Measurements from ENCODE around the gene UCHL3.
"Not testable (repeated sequence)": the region's sequence is repeated elsewhere in the genome, so short reads cannot be mapped to it uniquely, and the experiment has no call there.

UCHL3 gene

DNA sequence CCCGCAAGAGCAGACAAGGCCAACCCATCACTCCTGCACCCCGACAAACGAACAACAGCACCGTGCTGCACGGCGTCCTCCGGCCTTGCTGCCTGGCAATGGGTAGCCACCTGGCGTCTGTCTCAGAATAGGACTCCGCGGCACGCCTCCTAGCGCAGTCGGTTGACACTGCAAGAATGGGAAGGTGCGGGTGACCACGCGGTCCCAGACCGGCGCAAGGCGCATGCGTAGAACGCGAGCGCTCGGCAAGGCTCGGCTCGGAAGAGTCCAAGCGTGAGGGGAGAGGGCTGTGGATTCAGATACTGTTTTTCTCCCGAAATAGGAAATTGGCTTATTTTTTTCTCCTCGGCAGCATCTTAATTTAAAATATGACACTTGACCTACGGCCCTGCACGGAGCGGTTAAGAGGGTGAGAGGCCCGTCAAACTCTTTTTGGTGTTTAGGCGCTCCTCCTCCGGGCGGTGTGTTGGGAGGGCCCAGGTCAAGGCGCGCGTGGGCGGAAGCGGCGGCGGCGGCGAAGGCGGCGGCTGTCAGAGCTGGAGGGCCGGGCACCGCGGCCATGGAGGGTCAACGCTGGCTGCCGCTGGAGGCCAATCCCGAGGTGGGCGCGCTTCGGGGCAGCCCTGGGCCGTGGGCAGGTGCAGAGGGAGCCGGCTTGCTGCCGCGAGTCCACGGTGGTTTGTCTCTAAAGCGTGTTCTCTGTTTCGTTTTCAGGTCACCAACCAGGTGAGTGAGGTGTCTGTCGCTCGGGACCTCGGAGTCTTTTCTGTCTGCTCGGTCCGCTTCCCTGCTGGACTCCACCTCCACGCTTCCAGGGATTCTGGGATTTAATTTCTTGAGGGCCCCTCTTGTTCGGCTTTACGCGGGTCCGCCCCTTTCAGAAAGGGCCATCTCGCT is at the start of gene UCHL3:
UCHL3 (plus strand) TSS at position 530 of the 897 bp plus-strand sequence; CDS start at position 560, 30 bp downstream.
- DNase-seq = peak; percentile 92

DNA sequence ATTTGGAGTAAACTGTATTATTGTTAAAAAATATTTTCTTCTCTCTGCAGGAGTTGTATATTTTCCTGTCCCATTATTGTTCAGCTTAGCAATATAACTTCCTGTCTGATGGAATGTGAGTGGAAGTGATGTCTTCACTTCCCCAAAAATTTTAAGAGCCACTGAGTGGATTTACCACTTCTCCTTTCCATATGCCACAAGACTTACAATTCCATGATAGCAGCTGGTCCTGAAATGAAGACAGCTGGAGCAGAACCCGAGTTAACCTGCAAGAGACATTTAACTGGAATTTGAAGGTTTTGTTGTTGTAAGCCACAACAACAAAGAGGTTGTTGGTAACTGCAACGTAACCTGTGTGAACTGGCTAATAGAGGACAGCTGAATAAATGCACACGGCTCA is 44.3 kb upstream of the UCHL3 start:
- peak; percentile 99 for DNase-seq

DNA sequence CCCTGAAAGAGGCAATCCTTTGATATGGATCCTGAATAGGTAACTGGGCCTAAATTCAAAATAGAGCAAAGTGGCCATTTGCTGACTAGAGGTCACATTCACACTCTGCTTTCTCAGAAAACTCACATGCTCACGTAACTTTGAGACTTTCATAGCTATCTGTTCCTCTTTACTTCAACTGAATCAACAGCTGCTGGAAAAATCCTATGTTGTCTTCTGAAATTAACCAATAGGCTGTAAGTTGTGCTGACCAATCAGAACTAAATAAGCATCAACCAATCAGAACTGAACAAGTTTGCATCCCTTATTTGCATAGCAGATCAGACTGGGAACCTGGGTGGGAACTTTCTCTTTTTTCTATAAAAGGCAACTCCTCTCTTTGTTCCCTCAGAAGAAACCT is 43.6 kb upstream of the UCHL3 start:
- DNase-seq = peak; percentile 92

GRCh38 chr13:75507027-75508001 is 42.3 kb upstream of the UCHL3 start:
- DNase-seq = peak; percentile 94

DNA sequence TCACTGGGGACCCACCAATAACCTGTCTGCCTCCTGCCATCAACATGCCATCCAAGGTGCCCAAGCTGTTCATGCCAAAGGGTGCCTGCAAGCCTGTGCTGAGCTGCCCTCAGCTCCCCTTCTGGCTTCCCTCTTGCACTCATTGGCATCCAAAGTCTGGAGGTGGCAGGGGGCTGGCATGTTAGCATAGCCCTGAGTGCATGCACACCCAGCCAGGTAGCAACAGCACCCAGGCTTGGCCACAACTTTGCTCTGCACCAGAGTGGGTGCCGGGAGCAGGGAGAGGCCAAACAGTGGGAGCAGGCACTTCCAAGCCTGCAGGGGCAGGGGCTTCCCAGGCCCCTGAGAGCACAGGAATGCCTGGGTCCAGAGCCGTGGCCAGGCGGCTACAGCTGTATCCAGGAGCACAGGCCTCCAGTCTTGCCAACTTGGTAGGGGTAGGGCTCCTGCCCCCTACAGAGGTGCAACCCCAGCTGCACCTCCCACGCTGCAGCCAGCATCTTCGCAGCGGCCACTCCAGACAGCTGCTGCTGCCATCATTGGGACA is 41.5 kb upstream of the UCHL3 start:
- DNase-seq = no peak

DNA sequence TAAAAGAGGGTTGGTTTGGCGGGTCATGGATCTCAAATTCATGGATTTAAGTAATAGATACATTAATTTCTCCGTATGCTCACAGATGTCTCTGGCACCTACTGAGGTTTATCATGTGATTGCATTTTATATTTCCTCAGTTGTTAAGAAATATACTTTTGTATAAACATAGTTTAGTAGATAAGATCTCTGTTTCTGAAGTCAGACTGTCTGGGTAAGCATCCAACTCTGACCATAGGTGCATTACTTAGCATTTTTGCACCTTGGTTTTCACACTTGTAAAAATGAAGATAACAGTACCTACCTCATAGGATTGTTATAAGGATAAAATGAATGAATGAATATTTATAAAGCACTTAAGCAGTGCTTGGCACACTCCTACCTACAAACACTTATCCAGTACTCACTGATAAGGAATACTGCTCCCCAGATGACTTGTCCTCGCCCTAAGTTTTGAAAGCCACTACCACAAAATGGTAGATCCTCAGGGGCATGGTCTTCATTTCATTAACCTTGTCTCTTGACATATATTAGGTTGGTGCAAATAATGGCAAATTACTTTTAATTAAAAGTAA is 38.5 kb upstream of the UCHL3 start:
- peak; percentile 43 for DNase-seq

GRCh38 chr13:75512253-75512652 is 37.3 kb upstream of the UCHL3 start:
- DNase-seq = no peak

DNA sequence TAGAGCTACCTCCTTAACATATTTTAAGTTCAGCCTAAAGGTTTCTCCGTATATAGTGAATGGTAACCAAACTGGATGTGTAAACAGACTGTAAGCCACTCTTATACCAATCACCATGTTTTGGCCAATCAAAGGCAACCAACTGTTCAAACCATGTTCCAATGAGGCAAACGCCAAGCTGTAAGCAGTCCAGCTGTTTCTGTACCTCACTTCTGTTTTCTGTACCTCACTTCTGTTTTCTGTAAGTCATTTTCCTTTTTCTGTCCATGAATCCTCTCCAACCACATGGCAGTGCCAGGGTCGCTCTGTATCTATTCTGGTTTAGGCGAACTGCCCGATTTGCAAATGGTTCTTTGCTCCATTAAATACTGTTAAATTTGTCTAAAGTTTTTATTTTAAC is 36.3 kb upstream of the UCHL3 start:
- DNase-seq = no peak

DNA sequence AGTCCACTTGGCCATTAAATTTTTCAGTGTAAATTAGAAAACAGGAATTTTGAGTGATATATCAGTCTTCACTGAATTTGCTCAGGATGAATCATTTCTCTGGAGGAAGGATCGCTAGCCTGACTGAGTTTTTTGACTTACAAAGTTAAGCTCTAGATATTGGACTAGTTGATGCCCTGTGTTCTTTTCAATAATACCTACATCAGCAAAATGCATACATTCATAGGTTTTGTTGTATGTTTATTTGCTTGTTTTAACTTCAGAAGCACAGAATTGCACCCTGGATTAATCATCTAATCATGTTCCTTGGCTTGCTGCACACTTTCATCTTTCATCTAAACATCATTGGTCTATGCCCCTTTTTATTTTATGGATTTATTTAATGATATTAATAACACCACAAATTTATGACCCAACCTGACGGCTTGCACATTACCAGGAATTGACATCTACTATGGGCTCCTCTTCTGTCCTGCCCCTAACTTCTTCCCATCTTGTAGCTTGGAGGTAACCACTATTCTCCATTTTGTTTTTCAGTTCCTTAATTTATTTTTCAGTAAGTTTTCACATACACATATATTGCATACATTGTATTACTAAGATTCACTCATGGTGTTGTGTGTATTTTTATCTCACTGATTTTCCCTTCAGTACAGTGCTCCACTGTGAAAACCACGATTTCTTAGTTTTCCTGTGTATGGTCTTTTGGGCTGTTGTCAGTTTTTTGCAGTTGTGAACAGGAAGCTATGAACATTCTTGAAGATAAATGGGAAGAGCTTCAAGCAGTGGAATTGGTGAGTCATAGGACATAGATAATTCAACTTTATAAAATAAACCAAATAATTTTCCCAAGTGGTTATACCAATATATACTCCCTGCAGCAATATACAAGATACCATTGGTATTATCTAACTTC is 35.3 kb upstream of the UCHL3 start:
- peak; percentile 55 for DNase-seq

DNA sequence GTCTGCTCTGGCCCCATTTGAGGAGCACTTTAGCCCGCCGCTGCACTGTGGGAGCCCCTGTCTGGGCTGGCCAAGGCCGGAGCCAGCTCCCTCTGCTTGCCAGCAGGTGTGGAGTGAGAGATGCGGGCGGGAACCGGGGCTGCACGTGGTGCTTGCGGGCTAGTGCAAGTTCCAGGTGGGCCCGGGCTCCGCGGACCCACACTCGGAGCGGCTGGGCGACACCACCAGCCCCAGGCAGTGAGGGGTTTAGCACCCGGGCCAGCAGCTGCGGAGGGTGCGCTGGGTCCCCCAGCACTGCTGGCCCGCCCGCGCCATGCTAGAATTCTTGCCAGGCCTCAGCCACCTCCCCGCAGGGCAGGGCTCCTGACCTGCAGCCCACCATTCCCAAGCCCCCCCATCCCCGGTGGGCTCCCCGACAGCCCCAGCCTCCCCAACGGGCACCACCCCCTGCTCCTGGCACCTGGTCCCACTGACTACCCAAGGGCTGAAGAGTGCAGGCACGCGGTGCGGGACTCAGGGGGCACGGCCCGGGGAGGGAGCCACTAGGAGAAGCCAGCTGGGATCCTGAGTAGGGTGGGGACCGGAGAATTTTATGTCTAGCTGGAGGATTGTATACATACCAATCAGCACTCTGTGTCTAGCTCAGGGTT is 31.0 kb upstream of the UCHL3 start:
- DNase-seq = no peak

DNA sequence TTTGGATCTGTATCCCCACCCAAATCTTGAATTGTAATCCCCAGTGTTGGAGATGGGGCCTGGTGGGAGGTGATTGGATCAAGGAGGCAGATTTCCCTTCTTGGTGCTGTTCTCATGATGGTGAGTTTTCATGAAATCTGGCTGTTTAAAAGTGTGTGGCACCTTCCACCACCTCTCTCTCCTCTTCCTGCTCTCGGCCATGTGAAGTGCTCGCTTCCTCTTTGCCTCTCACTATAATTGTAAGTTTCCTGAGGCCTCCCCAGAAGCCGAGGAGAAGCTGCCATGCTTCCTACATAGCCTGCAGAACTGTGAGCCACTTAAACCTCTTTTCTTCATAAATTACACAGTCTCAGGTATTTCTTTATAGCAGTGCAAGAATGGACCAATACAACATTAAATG is 27.6 kb upstream of the UCHL3 start:
- DNase-seq = no peak

DNA sequence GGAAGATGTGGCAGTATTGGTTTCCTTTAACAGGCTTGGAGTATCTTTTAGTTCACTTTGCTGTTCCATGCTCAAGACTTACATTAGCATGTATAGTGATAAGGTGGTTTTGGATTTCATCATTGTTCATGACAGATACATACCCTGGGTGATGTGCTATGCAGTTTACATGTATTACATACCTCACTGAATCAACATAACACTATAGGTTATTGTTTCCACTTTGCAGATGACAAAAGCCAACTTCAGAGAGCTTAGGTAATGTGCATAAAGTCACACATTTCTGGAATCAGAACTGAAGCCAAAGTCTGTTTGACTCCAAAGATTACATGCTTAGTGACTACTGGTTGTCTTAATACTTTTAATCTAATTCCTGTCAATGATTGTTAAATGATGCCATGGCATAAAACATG is 19.0 kb upstream of the UCHL3 start:
- no peak for DNase-seq

DNA sequence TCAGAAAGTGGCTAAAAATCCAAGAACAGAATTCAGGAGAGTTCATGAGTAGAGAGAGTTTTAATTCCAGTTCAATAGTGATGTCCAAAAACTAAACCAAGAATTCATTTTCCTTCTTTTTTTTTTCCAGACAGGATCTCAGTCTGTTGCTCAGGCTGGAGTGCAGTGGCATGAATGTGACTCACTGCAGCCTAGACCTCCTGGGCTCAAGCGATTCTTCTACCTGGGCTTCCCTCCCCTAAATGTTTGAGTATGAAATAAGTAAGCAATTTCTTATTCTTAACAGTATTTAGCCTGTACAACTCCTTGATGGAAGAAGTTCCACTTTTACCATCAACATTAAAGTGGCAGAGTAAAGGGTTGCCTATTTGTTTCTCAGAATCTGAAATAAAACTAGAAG is 15.7 kb upstream of the UCHL3 start:
- DNase-seq = no peak

DNA sequence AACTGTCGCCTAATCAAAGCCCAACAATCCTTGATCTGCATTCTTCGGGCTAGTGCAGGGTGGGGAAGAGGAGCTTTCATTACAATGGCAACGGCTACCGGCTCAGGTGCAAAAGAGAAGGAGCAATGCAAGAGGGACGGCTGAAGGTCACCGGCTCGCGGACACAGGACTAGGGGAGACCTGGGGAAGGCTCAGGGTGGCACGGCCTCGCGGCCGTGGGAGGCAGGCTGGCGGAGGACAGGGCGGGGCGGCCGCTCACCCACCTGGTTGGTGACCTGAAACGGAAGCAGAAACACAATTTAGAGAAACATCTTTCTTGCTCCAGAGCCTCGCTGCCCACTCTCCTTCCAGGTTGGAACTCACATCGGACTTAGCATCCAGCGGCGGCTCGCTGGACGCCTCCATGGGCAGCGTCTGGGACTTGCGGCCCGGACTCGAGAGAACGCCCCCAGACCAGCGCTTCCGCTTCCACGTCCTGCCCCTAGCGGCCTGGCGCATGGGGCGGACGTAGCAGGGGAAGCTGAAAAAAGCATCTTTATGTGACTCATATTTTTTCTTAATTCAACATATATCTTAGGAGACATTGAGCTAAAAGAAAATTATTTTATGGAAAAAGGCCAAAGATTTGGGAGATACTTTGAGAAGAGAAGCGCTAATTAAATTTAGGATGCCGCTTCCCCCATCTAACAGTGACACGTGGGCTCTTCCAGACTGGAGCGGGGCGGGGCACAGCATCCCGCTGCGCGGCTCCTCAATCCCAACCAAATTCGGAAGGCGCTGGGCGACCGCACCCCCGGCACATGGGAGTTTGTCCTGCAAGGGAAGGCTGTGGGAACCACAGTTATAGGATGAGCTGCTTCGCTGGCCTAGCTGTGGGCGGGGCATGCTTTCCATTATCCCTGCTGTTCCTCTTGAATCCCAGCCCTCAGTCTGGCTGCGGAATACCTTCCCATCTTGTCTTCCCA is 11.9 kb upstream of the UCHL3 start, which contains the start of gene COMMD6:
COMMD6 (minus strand) TSS at position 441 of the 965 bp plus-strand sequence; CDS start at position 405, 36 bp downstream.
- peak; percentile 64 for DNase-seq

DNA sequence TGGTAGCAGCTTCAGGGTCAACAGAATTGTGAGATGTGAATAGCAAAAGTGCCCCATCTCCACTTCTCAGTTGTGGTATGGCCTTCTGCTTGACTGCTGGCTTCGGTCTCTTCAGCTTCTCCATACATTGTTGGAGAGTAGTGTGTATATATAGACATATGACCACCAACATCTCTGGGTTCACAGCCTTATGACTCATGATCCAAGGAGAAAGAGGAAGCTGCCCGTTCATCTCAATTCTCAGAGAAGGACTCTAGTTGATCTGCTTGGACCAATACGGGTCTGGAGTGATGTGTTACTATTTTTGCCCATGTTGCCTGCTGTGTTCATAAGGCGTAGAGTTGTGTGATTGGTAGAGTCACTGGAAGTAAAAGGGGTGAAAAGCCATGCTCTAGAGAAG is 8.3 kb upstream of the UCHL3 start:
- peak; percentile 61 for DNase-seq

GRCh38 chr13:75541961-75542360 is 7.6 kb upstream of the UCHL3 start:
- no peak for DNase-seq

DNA sequence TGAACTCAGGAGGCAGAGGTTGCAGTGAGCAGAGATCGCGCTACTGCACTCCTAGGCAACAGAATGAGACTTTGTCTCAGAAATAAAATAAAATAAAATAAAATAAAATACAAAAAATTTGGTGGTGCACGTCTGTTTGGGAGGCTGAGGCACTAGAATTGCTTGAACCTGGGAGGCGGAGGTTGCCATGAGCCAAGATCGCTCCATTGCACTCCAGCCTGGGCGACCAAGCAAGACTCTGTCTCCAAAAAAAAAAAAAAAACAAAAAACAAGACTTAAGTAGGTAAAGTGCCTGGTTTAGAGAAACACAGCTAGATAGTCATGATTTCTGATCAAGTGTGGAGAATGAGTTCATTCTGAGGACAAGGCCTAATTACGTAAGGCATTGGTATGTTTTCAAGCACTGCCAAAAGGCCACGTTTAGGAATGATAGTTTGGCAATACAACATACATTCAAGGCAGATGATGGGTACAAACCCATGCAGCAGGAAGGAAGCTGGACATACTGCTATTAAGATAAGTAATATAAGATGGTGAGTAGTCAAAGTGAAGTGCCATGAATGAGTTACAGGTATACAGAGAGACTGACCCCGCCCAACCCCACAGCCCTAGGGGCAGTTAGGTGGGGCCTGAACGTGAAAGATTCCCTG is 4.8 kb upstream of the UCHL3 start:
- peak; percentile 19 for DNase-seq

GRCh38 chr13:75545386-75545785 is 4.2 kb upstream of the UCHL3 start:
- DNase-seq = not testable (repeated sequence)

DNA sequence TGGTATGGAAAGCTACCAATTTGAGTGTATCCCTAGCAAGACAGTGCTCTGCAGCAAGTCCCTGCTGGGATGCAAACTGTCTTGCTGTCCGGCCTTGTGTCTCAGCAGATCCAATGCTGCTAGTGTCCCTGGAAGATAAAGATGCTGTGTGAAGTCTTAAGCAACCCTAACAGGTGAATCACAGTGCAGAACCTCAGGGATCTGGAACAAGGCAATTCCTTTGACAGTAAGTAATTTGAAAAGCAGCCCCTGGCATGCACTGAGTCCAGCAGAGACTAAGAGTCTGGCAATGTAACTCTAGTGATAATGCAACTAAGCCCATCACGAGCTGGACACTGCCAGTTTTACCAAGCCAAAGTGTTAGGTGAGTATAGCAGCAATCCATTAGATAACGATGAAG is 1.7 kb upstream of the UCHL3 start:
- DNase-seq = no peak
